ENCODE measurements around the gene GPC1.

Gene GPC1

DNA sequence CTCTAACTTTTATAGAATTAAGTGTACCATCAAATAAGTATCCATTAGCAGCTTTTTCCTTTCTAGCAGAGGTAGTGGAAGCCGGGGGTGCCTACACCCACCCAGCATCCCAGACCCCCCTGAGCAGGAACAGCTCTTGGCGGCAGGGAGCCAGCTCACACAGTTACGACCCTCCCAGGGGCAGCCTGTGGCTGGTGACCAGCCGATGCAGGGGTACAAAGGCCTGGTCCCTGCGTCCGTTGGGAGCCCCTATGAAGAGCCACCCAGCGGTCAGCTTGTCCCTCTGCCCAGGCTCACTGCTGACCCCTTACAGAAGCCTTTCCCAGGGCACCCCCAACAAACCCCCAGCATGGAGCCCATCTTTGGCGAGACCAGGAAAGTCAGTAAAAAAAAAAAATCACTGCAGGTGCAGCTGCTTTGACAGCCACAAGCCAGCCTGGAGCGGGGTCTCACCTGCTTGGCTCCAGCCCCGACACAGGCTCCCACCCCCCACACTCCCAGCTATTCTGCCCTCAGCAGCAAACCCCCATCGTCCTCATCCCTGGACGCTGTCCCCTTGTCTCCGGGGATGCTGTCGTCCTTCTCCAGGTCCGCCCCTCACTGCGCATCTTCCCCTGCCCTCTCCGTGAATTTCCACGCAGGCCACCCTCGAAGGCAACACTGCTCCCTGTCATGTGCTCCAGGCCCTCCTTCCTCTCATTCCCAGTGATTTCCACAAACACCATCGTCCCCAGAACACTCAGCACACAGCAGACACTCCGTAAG lies 43.1 kb downstream of the GPC1 start:
- no peak overlapping the region for H3K4me3 ChIP-seq (ENCODE audit: low read depth, low read length)
- TF ChIP-seq, protein P1, sequence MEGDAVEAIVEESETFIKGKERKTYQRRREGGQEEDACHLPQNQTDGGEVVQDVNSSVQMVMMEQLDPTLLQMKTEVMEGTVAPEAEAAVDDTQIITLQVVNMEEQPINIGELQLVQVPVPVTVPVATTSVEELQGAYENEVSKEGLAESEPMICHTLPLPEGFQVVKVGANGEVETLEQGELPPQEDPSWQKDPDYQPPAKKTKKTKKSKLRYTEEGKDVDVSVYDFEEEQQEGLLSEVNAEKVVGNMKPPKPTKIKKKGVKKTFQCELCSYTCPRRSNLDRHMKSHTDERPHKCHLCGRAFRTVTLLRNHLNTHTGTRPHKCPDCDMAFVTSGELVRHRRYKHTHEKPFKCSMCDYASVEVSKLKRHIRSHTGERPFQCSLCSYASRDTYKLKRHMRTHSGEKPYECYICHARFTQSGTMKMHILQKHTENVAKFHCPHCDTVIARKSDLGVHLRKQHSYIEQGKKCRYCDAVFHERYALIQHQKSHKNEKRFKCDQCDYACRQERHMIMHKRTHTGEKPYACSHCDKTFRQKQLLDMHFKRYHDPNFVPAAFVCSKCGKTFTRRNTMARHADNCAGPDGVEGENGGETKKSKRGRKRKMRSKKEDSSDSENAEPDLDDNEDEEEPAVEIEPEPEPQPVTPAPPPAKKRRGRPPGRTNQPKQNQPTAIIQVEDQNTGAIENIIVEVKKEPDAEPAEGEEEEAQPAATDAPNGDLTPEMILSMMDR (IDR thresholded peaks at IDR 0.05; ENCODE audit: borderline replicate concordance, insufficient read depth, low read depth, low read length): no peak

DNA sequence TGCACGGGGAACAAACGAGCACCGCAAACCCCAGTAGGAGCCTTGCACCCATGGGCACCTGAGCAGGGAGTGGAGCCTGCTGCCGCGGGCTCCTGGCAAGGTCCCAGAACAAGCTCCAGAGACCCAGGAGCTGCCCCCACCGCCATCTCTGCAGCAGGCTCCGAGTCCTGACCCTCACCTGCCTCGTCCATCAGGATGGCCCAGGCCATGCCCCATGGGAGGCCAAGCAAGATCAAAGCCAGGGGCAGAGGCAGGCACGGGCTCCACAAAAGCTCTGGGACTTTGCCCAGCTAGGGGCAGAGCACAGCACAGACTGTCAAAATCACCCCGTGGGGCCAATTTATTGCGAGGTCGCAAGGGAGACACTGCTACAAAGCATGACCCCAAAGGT lies 43.6 kb downstream of the GPC1 start:
- TF ChIP-seq, protein P1 (IDR thresholded peaks at IDR 0.05; ENCODE audit: borderline replicate concordance, insufficient read depth, low read depth, low read length): no peak

DNA sequence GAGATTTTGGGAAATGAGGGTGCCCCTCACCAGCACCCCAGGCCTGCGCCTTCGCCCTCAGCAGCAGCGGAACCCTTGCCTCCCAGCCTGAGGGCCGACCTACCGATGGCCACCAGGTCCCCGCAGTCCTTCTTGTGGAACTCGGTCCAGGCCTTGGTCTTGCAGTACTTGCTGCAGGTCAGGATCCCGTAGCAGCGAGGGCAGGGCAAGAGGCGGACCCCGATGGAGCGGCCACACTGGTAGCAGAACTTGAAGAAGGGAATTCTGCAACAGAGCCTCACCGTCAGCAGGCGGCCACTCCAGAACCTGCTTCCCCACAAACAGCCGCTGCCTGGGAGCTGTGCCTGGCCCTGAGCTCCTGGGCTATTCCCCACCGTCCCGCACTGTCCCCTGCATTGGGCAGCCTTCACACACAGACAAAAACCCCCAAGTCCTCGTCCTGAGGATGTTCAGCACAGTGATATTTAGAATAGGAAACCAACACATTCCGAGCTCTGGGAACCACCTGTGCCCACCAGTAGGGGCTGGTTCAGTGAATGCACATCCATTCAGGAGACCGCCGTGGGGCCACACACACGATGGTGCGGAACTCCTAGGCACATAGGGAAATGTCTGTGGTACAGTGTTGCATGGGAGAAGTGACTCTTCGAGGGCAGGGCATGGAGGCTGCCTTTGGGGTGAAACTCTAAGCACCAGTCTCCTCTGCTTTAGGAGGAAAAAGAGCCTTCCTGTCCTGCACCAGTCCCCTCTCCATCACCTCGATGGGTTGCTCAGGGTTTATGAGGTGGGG lies 45.6 kb downstream of the GPC1 start:
- TF ChIP-seq, protein P1 (IDR thresholded peaks at IDR 0.05; ENCODE audit: borderline replicate concordance, insufficient read depth, low read depth, low read length): no peak
- H3K4me3 ChIP-seq (ENCODE audit: low read depth, low read length): no peak overlapping the region

More for the DNA sequence above, 43.6 kb downstream of the GPC1 start:
- H3K4me3 ChIP-seq (ENCODE audit: low read depth, low read length): no peak overlapping the region

DNA sequence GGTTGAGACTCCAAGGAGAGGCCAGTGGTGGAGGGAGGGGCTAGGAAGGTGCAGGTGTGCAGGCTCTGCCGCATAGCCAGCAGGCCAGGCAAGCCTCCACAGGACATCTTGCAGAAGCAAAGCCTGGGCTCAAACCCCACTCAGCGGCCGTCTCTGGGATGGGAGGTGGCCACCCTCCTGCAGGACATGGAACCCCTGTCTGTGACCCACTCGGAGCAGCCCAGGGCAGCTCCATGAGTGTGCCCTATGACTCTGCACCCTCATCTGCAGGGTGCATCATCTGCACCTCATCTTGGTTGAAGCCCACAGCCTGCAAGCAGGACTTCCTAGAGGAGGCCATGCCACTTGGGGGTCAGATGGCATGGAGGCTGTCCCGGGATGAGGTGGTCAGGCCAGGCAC lies 46.3 kb downstream of the GPC1 start:
- TF ChIP-seq, protein P1 (IDR thresholded peaks at IDR 0.05; ENCODE audit: borderline replicate concordance, insufficient read depth, low read depth, low read length): no peak
- H3K4me3 ChIP-seq (ENCODE audit: low read depth, low read length): no peak overlapping the region

DNA sequence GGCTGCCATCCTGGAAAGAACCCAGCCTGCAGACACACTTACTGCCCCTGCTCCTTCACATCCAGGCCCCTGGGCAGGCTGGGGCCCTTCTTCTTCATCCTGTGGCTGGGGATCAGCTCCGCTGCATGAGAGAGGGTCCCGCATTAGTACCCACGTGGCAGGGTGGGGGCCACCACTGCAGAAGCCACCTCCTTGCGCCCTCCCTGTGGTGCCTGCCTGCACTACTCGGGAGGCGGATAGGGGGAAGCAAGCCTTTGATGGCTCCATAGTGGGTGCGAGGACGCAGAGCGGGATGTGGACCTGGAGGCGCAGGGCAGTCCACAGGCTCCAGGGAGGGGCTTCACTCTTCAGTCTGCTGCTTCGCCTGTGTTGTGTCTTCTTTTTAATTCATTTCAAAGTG lies 46.7 kb downstream of the GPC1 start:
- TF ChIP-seq, protein P1 (IDR thresholded peaks at IDR 0.05; ENCODE audit: borderline replicate concordance, insufficient read depth, low read depth, low read length): no peak
- H3K4me3 ChIP-seq (ENCODE audit: low read depth, low read length): no peak overlapping the region

DNA sequence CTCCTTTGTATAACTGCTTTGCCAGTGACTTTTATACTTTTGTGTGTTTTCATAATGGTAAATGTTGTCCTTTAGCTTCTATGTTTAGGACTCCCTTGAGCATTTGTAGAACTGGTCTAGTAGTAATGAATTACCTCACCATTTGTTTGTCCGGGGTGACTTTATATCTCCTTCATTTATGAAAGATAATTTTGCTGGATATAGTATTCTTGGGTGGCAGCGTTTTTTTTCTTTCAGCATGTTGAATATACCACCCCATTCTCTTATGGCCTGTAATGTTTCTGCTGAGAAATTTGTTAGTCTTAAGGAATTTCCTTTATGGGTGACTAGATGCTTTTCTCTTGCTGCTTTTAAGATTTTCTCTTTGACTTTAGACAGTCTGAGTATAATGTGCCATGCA lies 56.0 kb downstream of the GPC1 start:
- TF ChIP-seq, protein P1 (IDR thresholded peaks at IDR 0.05; ENCODE audit: borderline replicate concordance, insufficient read depth, low read depth, low read length): no peak

More for the DNA sequence above, 56.0 kb downstream of the GPC1 start:
- H3K4me3 ChIP-seq (ENCODE audit: low read depth, low read length): no peak overlapping the region

All from GM12875 (cell line).